HepG2 (cell line): ENCODE measurements around the gene PMS1. TPM values are rescaled to one million over a fixed set of nuclear protein-coding genes. Genes with fewer than 3 reads are reported as not detected.

ENCODE experiments used
- ATAC-seq: fragments of 200-7000 bp; cut with Tn5 transposase; 3 replicates; pipeline ENCODE4 v1.9.1; 2020; ENCODE audit warnings: mild to moderate bottlenecking, moderate library complexity
- BruUV-seq: library from RNA; stranded (reverse); fragments of 400-500 nt; replicated peaks from 2 replicates; lab custom pipeline; 2021; lab: Mats Ljungman, UMichigan
- CTCF ChIA-PET: fragments of 300-600 bp; formaldehyde crosslinking; extraction: SDS; loops from one replicate; lab custom pipeline; 2021; ENCODE audit warnings: low total read pairs, inconsistent platforms, low intra/inter-chr PET ratio; lab: Yijun Ruan, JAX
- POLR2A ChIA-PET: fragments of 350-600 bp; sonication (Branson Sonifier 250); formaldehyde crosslinking; loops from one replicate; lab custom pipeline; 2020; ENCODE audit warnings: antibody characterized with exemption, inconsistent platforms; lab: Yijun Ruan, JAX
- DNase-seq: peaks from one replicate; pipeline ENCODE4 v3.0.0-alpha.2; 2015; ENCODE audit warnings: low spot score
- FAIRE-seq: peaks from 3 replicates; lab custom pipeline; 2011; peaks lifted over from hg19 to GRCh38; lab: Jason Lieb, UNC
- H2AFZ ChIP-seq: one replicate; pipeline ENCODE4 v1.6.1; 2011; ENCODE audit warnings: low read length, inconsistent platforms
- H3K27ac ChIP-seq: fragments of 300-600 bp; 3 replicates; pipeline ENCODE4 v1.8.0; 2011; ENCODE audit warnings: mixed run types, mild to moderate bottlenecking, mixed read lengths, low read length, inconsistent platforms; ENCODE audit not compliant: insufficient read depth; ENCODE audit errors: extremely low read length
- H3K27me3 ChIP-seq, 2 experiments: fragments of 200-600 bp in 1 of 2; 2 replicates in 1 of 2; 3 replicates in 1 of 2; pipeline versions ENCODE4 v1.6.0 to v1.8.0; 2011; ENCODE audit warnings: low read length in 2 of 2, mild to moderate bottlenecking in 2 of 2, moderate library complexity in 2 of 2, inconsistent platforms in 1 of 2; ENCODE audit not compliant: insufficient read depth in 2 of 2, control insufficient read depth in 1 of 2
- H3K36me3 ChIP-seq, 2 experiments: fragments of 200-600 bp in 1 of 2; replicated peaks in 1 of 2; 2 replicates in 1 of 2; 3 replicates in 1 of 2; pipeline versions ENCODE4 v1.5.1 to v1.8.0; 2011; ENCODE audit warnings: low read length in 2 of 2, inconsistent platforms in 1 of 2; ENCODE audit not compliant: insufficient read depth in 2 of 2, control insufficient read depth in 1 of 2
- H3K4me1 ChIP-seq: 2 replicates; pipeline ENCODE4 v1.5.1; 2012; ENCODE audit warnings: low read length, inconsistent platforms; ENCODE audit not compliant: insufficient read depth
- H3K4me2 ChIP-seq: 2 replicates; pipeline ENCODE4 v1.6.0; 2011; ENCODE audit warnings: low read depth, low read length, inconsistent platforms
- H3K4me3 ChIP-seq, 3 experiments: fragments of 200-600 bp in 1 of 3; sonication (generic), shearing (Covaris generic) in 1 of 3; replicated peaks in 1 of 3; 2 replicates each; pipeline ENCODE4 v1.5.1; 2011 to 2016; ENCODE audit warnings: low read length in 3 of 3, inconsistent platforms in 2 of 3, low read depth in 2 of 3, mild to moderate bottlenecking in 2 of 3, control low read depth in 1 of 3, mixed read lengths in 1 of 3; ENCODE audit not compliant: insufficient read depth in 1 of 3
- H3K79me2 ChIP-seq: one replicate; pipeline ENCODE4 v1.6.1; 2011; ENCODE audit warnings: low read length, inconsistent platforms; ENCODE audit not compliant: insufficient read depth
- H3K9ac ChIP-seq: 2 replicates; pipeline ENCODE4 v1.6.0; 2011; ENCODE audit warnings: mild to moderate bottlenecking, low read depth, low read length, inconsistent platforms; ENCODE audit not compliant: insufficient read depth
- H3K9me3 ChIP-seq: 2 replicates; pipeline ENCODE4 v1.5.1; 2012; ENCODE audit warnings: mild to moderate bottlenecking, low read length
- H4K20me1 ChIP-seq: 2 replicates; pipeline ENCODE4 v1.6.0; 2011; ENCODE audit warnings: inconsistent platforms, mild to moderate bottlenecking, low read length, moderate library complexity; ENCODE audit not compliant: insufficient read depth
- CEBPB ChIP-seq: IDR thresholded peaks from 2 replicates; pipeline ENCODE4 v1.6.1; 2011; ENCODE audit warnings: low read depth, low read length, improper control_type of control experiment, borderline replicate concordance
- FOXM1 ChIP-seq: sonication (generic); formaldehyde crosslinking; IDR thresholded peaks from 2 replicates; pipeline ENCODE4 v1.5.0; 2020; ENCODE audit warnings: missing genetic modification reagents
- JDP2 ChIP-seq: sonication (generic); formaldehyde crosslinking; IDR thresholded peaks from 2 replicates; pipeline ENCODE4 v1.8.1; 2022; ENCODE audit warnings: missing genetic modification reagents, borderline replicate concordance
- KLF13 ChIP-seq: sonication (generic); formaldehyde crosslinking; IDR thresholded peaks from 2 replicates; pipeline ENCODE4 v1.4.0; 2020; ENCODE audit warnings: mild to moderate bottlenecking, missing genetic modification reagents
- MAFK ChIP-seq, 2 experiments: IDR thresholded peaks in 1 of 2; conservative IDR thresholded peaks in 1 of 2; 2 replicates each; pipeline ENCODE4 v1.6.1; 2011; ENCODE audit warnings: improper control_type of control experiment in 2 of 2, low read length in 2 of 2
- TEAD3 ChIP-seq: optimal IDR thresholded peaks from 2 replicates; pipeline ENCODE3; 2016; ENCODE audit warnings: borderline replicate concordance
- ZNF101 ChIP-seq: sonication (generic); formaldehyde crosslinking; IDR thresholded peaks from 2 replicates; pipeline ENCODE4 v1.4.0; 2020; ENCODE audit warnings: mild to moderate bottlenecking, low read depth, missing genetic modification reagents, borderline replicate concordance
- ZNF24 ChIP-seq: fragments of 450-650 bp; IDR thresholded peaks from 2 replicates; pipeline ENCODE4 v1.6.1; 2017; ENCODE audit warnings: antibody characterized with exemption, mild to moderate bottlenecking
- ZNF549 ChIP-seq: sonication (generic); formaldehyde crosslinking; IDR thresholded peaks from 2 replicates; pipeline ENCODE4 v1.5.0; 2020; ENCODE audit warnings: missing genetic modification reagents
- ZNF7 ChIP-seq: IDR thresholded peaks from 2 replicates; pipeline ENCODE4 v1.6.1; 2016; ENCODE audit warnings: missing biosample characterization, missing genetic modification reagents
- ZNF703 ChIP-seq: sonication (generic); formaldehyde crosslinking; IDR thresholded peaks from 2 replicates; pipeline ENCODE4 v1.5.1; 2020; ENCODE audit warnings: missing genetic modification reagents, mild to moderate bottlenecking, moderate library complexity, borderline replicate concordance
- WGBS: methylation state at CpG from one replicate; pipeline ENCODE4 v1.1.6; 2017; ENCODE audit warnings: low lambda C conversion rate; 5-methylcytosine and 5-hydroxymethylcytosine counted together
- in situ Hi-C: cut with HindIII; loops from 2 replicates; pipeline ENCODE4 v1.10.0; 2017; ENCODE audit warnings: low pct_unique_long_range_greater_than_20kb; ENCODE audit not compliant: extremely low pct_ligation_motif_present
- intact Hi-C: fragments of 100-400 bp; cut with micrococcal nuclease; formaldehyde crosslinking; loops from one replicate; pipeline ENCODE4 v1.10.0; 2022; ENCODE audit not compliant: unreplicated experiment
- polyA plus RNA-seq, 8 experiments: library from polyadenylated mRNA; depleted of rRNA in 3 of 8; stranded (reverse) in 7 of 8; unstranded in 1 of 8; fragments of >200 nt; fragmentation: Illumina TruSeq in 4 of 8; extraction: Trizol in 4 of 8; gene quantifications; 2 replicates each; pipeline versions ENCODE4 v1.2.1 to v1.2.3, GENCODE V29; 2011 to 2016; ENCODE audit warnings: low read depth in 4 of 8, missing spikeins in 1 of 8, mixed read lengths in 1 of 8; ENCODE audit not compliant: insufficient read depth in 1 of 8
- total RNA-seq, 5 experiments: library from RNA; depleted of rRNA; stranded (reverse); fragments of >200 nt; fragmentation: Illumina TruSeq; extraction: Trizol; gene quantifications; 2 replicates each; pipeline ENCODE4 v1.2.3, GENCODE V29; 2016; ENCODE audit warnings: low read depth in 1 of 5
- TF ChIP-seq, protein P1 (sequence below): sonication (generic); formaldehyde crosslinking; IDR thresholded peaks from 2 replicates; pipeline ENCODE4 v1.4.0; 2020; ENCODE audit warnings: mild to moderate bottlenecking, missing genetic modification reagents
- TF ChIP-seq, protein P2 (sequence below): sonication (generic); formaldehyde crosslinking; IDR thresholded peaks from 2 replicates; pipeline ENCODE4 v1.8.0; 2022; ENCODE audit warnings: low read depth, missing genetic modification reagents
- TF ChIP-seq, protein P3 (sequence below): sonication (generic); formaldehyde crosslinking; IDR thresholded peaks from 2 replicates; pipeline ENCODE4 v1.5.0; 2020; ENCODE audit warnings: mild to moderate bottlenecking, missing genetic modification reagents, borderline replicate concordance
- TF ChIP-seq, protein P4 (sequence below): sonication (generic); formaldehyde crosslinking; conservative IDR thresholded peaks from 2 replicates; pipeline ENCODE4 v1.8.1; 2023; ENCODE audit warnings: missing genetic modification reagents

PMS1 gene
- total and polyA plus RNA-seq, 2 of the 13 experiments (the other 11 are each of a cell fraction or from before 2014, with no cell fraction given) = 14.6 to 39.9 TPM

DNA sequence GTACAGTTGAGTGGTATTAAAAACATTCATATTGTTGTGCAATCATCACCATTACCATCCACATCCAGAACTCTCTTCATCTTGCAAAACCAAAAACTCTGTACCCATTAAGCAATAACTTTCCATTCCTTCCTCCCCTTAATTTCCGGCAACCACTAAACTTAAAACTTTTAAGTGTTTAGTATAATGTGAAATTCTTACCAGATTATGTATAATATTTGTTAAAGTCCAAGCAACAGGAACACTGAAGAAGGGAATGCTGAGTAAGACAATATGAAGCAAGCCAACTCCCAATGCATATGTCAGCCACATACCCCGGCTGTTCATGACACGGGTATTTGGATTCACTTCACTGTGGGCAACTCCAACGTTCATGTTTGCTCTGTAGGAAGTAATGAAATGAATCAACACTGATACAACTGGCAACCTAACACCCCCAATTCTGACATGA, 2.0 kb upstream of the PMS1 start:
- no peak for FAIRE-seq
- H3K27ac ChIP-seq = peak overlapping the region; percentile 94
- peaks cover 31% of the 10 kb centered on the region for H3K4me1 ChIP-seq
- peaks cover 53% of the 10 kb centered on the region for H3K79me2 ChIP-seq
- H3K9me3 ChIP-seq = no peaks in the 10 kb centered on the region
- CTCF ChIA-PET = no interaction called here
- BruUV-seq = no TSS peak
- intact Hi-C loops = loop anchor here (5.0 kb wide), 1 partner anchor 340 kb away; the partner anchor contains the start of gene WDR75
- WGBS = 40% methylated on average over 4 of the region's 4 CpGs
- H3K36me3 ChIP-seq = peaks cover 12 to 31% of the 10 kb centered on the region in 2 experiments
- DNase-seq = peak; percentile 74
- no peak overlapping the region for H2AFZ ChIP-seq
- no peaks in the 10 kb centered on the region; the same call in 1 of the 2 replicates for H4K20me1 ChIP-seq
- peak overlapping the region; percentile 79 to 83 (median 81) for H3K4me3 ChIP-seq
- in situ Hi-C loops = no loop called here
- ATAC-seq = no peak
- H3K27me3 ChIP-seq = no peaks in the 10 kb centered on the region; a peak in 1 of 5 replicates
- POLR2A ChIA-PET = interaction anchor here (1.7 kb wide), 1 partner anchor 19 kb away, joined by 7 read pairs; the partner anchor contains the start of gene OSGEPL1
- H3K4me2 ChIP-seq = peak overlapping the region; percentile 84
- peak overlapping the region; percentile 96; the same call in 1 of the 2 replicates for H3K9ac ChIP-seq
- TF ChIP-seq ZNF7 (no peak), ZNF24 (peak; percentile 67; the same call in 1 of the 2 replicates), MAFK (conservative IDR thresholded peaks at IDR 0.05 in 1 of 2, IDR thresholded peaks at IDR 0.05 in 1 of 2; ENCODE audit: low read length in 2 of 2) (peak; percentile 92 to 94), JDP2 (CRISPR knock-in tag) (no peak), ZNF101 (no peak), FOXM1 (CRISPR knock-in tag) (no peak), ZNF703 (CRISPR knock-in tag) (no peak), ZNF549 (CRISPR knock-in tag) (no peak), TEAD3 (peak; percentile 30), CEBPB (peak; percentile 74), KLF13 (CRISPR knock-in tag) (no peak)
- TF ChIP-seq, protein P1, sequence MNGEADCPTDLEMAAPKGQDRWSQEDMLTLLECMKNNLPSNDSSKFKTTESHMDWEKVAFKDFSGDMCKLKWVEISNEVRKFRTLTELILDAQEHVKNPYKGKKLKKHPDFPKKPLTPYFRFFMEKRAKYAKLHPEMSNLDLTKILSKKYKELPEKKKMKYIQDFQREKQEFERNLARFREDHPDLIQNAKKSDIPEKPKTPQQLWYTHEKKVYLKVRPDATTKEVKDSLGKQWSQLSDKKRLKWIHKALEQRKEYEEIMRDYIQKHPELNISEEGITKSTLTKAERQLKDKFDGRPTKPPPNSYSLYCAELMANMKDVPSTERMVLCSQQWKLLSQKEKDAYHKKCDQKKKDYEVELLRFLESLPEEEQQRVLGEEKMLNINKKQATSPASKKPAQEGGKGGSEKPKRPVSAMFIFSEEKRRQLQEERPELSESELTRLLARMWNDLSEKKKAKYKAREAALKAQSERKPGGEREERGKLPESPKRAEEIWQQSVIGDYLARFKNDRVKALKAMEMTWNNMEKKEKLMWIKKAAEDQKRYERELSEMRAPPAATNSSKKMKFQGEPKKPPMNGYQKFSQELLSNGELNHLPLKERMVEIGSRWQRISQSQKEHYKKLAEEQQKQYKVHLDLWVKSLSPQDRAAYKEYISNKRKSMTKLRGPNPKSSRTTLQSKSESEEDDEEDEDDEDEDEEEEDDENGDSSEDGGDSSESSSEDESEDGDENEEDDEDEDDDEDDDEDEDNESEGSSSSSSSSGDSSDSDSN (CRISPR knock-in tag) = no peak
- TF ChIP-seq, protein P2, sequence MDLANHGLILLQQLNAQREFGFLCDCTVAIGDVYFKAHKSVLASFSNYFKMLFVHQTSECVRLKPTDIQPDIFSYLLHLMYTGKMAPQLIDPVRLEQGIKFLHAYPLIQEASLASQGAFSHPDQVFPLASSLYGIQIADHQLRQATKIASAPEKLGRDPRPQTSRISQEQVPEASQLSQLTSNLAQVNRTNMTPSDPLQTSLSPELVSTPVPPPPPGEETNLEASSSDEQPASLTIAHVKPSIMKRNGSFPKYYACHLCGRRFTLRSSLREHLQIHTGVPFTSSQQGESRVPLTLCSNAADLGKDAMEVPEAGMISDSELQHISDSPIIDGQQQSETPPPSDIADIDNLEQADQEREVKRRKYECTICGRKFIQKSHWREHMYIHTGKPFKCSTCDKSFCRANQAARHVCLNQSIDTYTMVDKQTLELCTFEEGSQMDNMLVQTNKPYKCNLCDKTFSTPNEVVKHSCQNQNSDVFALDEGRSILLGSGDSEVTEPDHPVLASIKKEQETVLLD (CRISPR knock-in tag) = no peak
- TF ChIP-seq, protein P3, sequence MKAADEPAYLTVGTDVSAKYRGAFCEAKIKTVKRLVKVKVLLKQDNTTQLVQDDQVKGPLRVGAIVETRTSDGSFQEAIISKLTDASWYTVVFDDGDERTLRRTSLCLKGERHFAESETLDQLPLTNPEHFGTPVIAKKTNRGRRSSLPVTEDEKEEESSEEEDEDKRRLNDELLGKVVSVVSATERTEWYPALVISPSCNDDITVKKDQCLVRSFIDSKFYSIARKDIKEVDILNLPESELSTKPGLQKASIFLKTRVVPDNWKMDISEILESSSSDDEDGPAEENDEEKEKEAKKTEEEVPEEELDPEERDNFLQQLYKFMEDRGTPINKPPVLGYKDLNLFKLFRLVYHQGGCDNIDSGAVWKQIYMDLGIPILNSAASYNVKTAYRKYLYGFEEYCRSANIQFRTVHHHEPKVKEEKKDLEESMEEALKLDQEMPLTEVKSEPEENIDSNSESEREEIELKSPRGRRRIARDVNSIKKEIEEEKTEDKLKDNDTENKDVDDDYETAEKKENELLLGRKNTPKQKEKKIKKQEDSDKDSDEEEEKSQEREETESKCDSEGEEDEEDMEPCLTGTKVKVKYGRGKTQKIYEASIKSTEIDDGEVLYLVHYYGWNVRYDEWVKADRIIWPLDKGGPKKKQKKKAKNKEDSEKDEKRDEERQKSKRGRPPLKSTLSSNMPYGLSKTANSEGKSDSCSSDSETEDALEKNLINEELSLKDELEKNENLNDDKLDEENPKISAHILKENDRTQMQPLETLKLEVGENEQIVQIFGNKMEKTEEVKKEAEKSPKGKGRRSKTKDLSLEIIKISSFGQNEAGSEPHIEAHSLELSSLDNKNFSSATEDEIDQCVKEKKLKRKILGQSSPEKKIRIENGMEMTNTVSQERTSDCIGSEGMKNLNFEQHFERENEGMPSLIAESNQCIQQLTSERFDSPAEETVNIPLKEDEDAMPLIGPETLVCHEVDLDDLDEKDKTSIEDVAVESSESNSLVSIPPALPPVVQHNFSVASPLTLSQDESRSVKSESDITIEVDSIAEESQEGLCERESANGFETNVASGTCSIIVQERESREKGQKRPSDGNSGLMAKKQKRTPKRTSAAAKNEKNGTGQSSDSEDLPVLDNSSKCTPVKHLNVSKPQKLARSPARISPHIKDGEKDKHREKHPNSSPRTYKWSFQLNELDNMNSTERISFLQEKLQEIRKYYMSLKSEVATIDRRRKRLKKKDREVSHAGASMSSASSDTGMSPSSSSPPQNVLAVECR (CRISPR knock-in tag) = 0 out of 2 replicates have a peak, but pooled peaks have one; percentile 24
- TF ChIP-seq, protein P4, sequence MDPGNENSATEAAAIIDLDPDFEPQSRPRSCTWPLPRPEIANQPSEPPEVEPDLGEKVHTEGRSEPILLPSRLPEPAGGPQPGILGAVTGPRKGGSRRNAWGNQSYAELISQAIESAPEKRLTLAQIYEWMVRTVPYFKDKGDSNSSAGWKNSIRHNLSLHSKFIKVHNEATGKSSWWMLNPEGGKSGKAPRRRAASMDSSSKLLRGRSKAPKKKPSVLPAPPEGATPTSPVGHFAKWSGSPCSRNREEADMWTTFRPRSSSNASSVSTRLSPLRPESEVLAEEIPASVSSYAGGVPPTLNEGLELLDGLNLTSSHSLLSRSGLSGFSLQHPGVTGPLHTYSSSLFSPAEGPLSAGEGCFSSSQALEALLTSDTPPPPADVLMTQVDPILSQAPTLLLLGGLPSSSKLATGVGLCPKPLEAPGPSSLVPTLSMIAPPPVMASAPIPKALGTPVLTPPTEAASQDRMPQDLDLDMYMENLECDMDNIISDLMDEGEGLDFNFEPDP (CRISPR knock-in tag) = 0 out of 2 replicates have a peak, but pooled peaks have one; percentile 41
